Caco-2 (cell line): Measurements from ENCODE around the gene TTC7B. TPM values are rescaled to one million over a fixed set of nuclear protein-coding genes. Genes with fewer than 3 reads are reported as not detected.

Experiments
- BruUV-seq: library from RNA; stranded (reverse); fragments of 400-500 nt; replicated peaks from 2 replicates; lab custom pipeline; 2021; lab: Mats Ljungman, UMichigan
- CTCF ChIA-PET: fragments of 300-600 bp; sonication (Branson Sonifier 250); formaldehyde crosslinking; loops from one replicate; lab custom pipeline; 2022; ENCODE audit warnings: antibody characterized with exemption; lab: Charles Lee
- POLR2A ChIA-PET: fragments of 300-600 bp; sonication (Branson Sonifier 250); formaldehyde crosslinking; loops from one replicate; lab custom pipeline; 2022; ENCODE audit warnings: antibody characterized with exemption; lab: Charles Lee
- DNase-seq, 2 experiments: peaks; one replicate each; pipeline versions ENCODE4 v3.0.0 to v3.0.0-alpha.2; 2020 to 2022
- H3K27me3 ChIP-seq: replicated peaks from 2 replicates; pipeline ENCODE4 v1.6.0; 2011; ENCODE audit warnings: low read length; ENCODE audit not compliant: control insufficient read depth, insufficient read depth
- H3K36me3 ChIP-seq: 2 replicates; pipeline ENCODE4 v1.5.1; 2011; ENCODE audit warnings: low read length; ENCODE audit not compliant: control insufficient read depth, insufficient read depth
- H3K4me1 ChIP-seq: fragments of 250-450 bp; sonication (Bioruptor Pico); 2 replicates; pipeline ENCODE4 v1.5.1; 2020; ENCODE audit warnings: mild to moderate bottlenecking
- H3K4me3 ChIP-seq: 2 replicates; pipeline ENCODE4 v1.5.1; 2011; ENCODE audit warnings: low read depth, mild to moderate bottlenecking, control low read depth, low read length
- H3K9me3 ChIP-seq: fragments of 250-450 bp; sonication (Bioruptor Pico); 2 replicates; pipeline ENCODE4 v1.5.1; 2020; ENCODE audit warnings: mild to moderate bottlenecking, moderate library complexity
- H3K27ac Mint-ChIP-seq: one replicate; pipeline ENCODE4 v1.8.0; 2022; ENCODE audit warnings: mixed read lengths; ENCODE audit not compliant: unreplicated experiment
- H3K27me3 Mint-ChIP-seq: one replicate; pipeline ENCODE4 v1.8.0; 2022; ENCODE audit warnings: mixed read lengths; ENCODE audit not compliant: insufficient read depth, unreplicated experiment
- H3K36me3 Mint-ChIP-seq: one replicate; pipeline ENCODE4 v1.8.0; 2022; ENCODE audit warnings: mild to moderate bottlenecking, mixed read lengths; ENCODE audit not compliant: insufficient read depth, unreplicated experiment
- H3K4me1 Mint-ChIP-seq: one replicate; pipeline ENCODE4 v1.8.0; 2022; ENCODE audit warnings: low read depth, mixed read lengths; ENCODE audit not compliant: unreplicated experiment
- H3K4me3 Mint-ChIP-seq: one replicate; pipeline ENCODE4 v1.8.0; 2022; ENCODE audit warnings: mild to moderate bottlenecking, moderate library complexity, mixed read lengths; ENCODE audit not compliant: unreplicated experiment
- H3K9me3 Mint-ChIP-seq: one replicate; pipeline ENCODE4 v1.8.0; 2022; ENCODE audit warnings: mixed read lengths; ENCODE audit not compliant: unreplicated experiment
- intact Hi-C: fragments of 100-400 bp; cut with micrococcal nuclease; formaldehyde crosslinking; loops from one replicate; pipeline ENCODE4 v1.10.0; 2022; ENCODE audit not compliant: unreplicated experiment
- total RNA-seq: library from RNA; stranded (reverse); gene quantifications from 2 replicates; pipeline ENCODE4 v1.2.3, GENCODE V29; 2022
- TF ChIP-seq, protein P1 (sequence below), 2 experiments: fragments of 200-600 bp in 1 of 2; IDR thresholded peaks; 1 replicate in 1 of 2; 2 replicates in 1 of 2; pipeline versions ENCODE4 v1.5.1 to v1.8.0; 2011 to 2022; ENCODE audit warnings: antibody characterized with exemption in 1 of 2, control low read depth in 1 of 2, inconsistent platforms in 1 of 2, low read depth in 1 of 2, low read length in 1 of 2, mild to moderate bottlenecking in 1 of 2, moderate library complexity in 1 of 2; ENCODE audit not compliant: insufficient read depth in 1 of 2, severe bottlenecking in 1 of 2, unreplicated experiment in 1 of 2

TTC7B gene
- total RNA-seq, 1 experiment from 2014 or later: 28.5 TPM

DNA sequence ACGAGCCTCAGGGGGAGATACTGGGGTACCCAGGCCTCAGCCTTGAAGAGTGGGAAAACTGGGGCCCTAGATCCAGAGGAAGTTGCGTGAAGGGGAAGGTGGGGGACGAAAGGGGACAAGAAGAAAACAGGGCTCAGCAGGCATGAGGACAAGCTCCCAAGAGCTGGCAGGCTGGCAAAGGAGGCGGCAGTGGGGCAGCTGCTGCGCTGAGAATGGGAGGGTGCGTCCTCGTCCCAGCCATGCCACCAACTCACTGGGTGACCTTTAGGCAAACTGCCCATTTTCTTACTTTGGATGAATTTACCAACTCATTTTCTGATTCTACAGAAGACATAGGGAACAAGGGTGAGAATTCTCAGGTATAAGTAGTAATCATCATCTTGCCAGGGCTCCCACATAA lies 133.6 kb downstream of the TTC7B start:
- H3K9me3 ChIP-seq: no peaks in the 10 kb centered on the region
- H3K27me3 ChIP-seq: no peaks in the 10 kb centered on the region
- intact Hi-C loops: no loop called here
- POLR2A ChIA-PET: no interaction called here
- no peaks in the 10 kb centered on the region for H3K4me1 ChIP-seq
- no peaks in the 10 kb centered on the region for H3K36me3 ChIP-seq
- Mint-ChIP-seq H3K27me3 (no peaks in the 10 kb centered on the region), H3K27ac (no peak overlapping the region), H3K36me3 (no peaks in the 10 kb centered on the region), H3K4me1 (no peaks in the 10 kb centered on the region), H3K4me3 (no peak overlapping the region), H3K9me3 (no peaks in the 10 kb centered on the region)
- no TSS peak for BruUV-seq
- no peak for DNase-seq
- TF ChIP-seq, protein P1, sequence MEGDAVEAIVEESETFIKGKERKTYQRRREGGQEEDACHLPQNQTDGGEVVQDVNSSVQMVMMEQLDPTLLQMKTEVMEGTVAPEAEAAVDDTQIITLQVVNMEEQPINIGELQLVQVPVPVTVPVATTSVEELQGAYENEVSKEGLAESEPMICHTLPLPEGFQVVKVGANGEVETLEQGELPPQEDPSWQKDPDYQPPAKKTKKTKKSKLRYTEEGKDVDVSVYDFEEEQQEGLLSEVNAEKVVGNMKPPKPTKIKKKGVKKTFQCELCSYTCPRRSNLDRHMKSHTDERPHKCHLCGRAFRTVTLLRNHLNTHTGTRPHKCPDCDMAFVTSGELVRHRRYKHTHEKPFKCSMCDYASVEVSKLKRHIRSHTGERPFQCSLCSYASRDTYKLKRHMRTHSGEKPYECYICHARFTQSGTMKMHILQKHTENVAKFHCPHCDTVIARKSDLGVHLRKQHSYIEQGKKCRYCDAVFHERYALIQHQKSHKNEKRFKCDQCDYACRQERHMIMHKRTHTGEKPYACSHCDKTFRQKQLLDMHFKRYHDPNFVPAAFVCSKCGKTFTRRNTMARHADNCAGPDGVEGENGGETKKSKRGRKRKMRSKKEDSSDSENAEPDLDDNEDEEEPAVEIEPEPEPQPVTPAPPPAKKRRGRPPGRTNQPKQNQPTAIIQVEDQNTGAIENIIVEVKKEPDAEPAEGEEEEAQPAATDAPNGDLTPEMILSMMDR (IDR thresholded peaks at IDR 0.05; ENCODE audit: insufficient read depth in 1 of 2, low read depth in 1 of 2, low read length in 1 of 2, severe bottlenecking in 1 of 2, unreplicated experiment in 1 of 2): no peak
- CTCF ChIA-PET: no interaction called here
- H3K4me3 ChIP-seq: no peak overlapping the region

DNA sequence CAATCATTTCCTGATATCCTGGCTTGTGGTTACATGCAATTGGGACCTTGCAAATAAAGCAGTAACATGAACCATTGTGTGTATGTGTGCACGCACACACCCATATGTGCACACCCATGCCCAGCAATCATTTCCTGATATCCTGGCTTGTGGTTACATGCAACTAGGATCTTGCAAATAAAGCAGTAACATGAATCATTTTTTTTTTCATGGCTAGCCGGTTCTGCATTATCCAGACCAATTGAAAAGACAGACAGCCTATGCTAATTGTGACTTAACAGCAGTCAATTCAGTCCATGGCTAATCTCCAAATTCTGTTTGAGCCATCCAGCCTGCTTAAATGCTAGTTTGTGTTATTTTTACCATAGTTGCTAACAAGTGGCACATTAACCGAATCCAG lies 134.3 kb downstream of the TTC7B start:
- no peak overlapping the region for H3K4me3 Mint-ChIP-seq
- Histone ChIP-seq H3K4me1 (no peaks in the 10 kb centered on the region), H3K27me3 (no peaks in the 10 kb centered on the region), H3K4me3 (no peak overlapping the region), H3K9me3 (no peaks in the 10 kb centered on the region), H3K36me3 (no peaks in the 10 kb centered on the region)
- H3K36me3 Mint-ChIP-seq: no peaks in the 10 kb centered on the region
- no peak overlapping the region for H3K27ac Mint-ChIP-seq
- H3K4me1 Mint-ChIP-seq: no peaks in the 10 kb centered on the region
- DNase-seq: no peak
- H3K9me3 Mint-ChIP-seq: no peaks in the 10 kb centered on the region
- ChIA-PET POLR2A (no interaction called here), CTCF (no interaction called here)
- BruUV-seq: no TSS peak
- intact Hi-C loops: no loop called here
- TF ChIP-seq, protein P1 (IDR thresholded peaks at IDR 0.05; ENCODE audit: insufficient read depth in 1 of 2, low read depth in 1 of 2, low read length in 1 of 2, severe bottlenecking in 1 of 2, unreplicated experiment in 1 of 2): no peak
- H3K27me3 Mint-ChIP-seq: no peaks in the 10 kb centered on the region

DNA sequence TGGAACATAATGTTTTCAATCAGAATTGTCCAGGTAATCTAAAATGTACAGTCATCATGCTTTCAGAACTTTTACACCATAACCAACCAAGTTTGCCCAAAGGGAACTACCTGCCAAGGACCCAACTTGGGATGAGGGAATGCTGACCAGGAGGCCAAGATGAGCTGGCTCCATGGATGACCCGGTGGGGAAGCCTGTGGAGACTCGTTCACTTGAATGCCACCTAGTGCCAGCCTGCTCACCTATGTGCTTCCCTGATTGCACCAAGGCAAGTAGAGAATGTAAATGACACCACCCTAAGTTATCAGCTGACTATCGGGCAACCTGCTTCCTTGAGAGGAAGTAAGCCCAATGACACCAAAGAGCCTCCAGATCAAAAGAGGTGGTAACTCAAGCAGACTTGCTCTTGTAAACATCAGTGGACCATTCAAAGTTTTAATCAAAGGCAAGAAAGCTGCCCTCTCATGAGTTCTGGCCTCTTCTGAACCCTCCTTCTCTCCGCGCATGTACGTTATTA lies 137.3 kb downstream of the TTC7B start:
- Mint-ChIP-seq H3K4me1 (no peaks in the 10 kb centered on the region), H3K27ac (no peak overlapping the region), H3K4me3 (no peak overlapping the region), H3K27me3 (no peaks in the 10 kb centered on the region), H3K36me3 (no peaks in the 10 kb centered on the region), H3K9me3 (no peaks in the 10 kb centered on the region)
- POLR2A ChIA-PET: no interaction called here
- Histone ChIP-seq H3K27me3 (no peaks in the 10 kb centered on the region; the same call in 1 of the 2 replicates), H3K36me3 (no peaks in the 10 kb centered on the region), H3K4me3 (no peak overlapping the region), H3K4me1 (no peaks in the 10 kb centered on the region), H3K9me3 (no peaks in the 10 kb centered on the region)
- intact Hi-C loops: no loop called here
- no TSS peak for BruUV-seq
- CTCF ChIA-PET: no interaction called here
- DNase-seq: no peak
- TF ChIP-seq, protein P1 (IDR thresholded peaks at IDR 0.05; ENCODE audit: insufficient read depth in 1 of 2, low read depth in 1 of 2, low read length in 1 of 2, severe bottlenecking in 1 of 2, unreplicated experiment in 1 of 2): no peak
